ENCODE data around the gene STX18.

STX18 gene

GRCh38 chr4:4377732-4378460, 164.0 kb downstream of the STX18 start:
- DNase-seq (ENCODE audit: low spot score), result no peak

DNA sequence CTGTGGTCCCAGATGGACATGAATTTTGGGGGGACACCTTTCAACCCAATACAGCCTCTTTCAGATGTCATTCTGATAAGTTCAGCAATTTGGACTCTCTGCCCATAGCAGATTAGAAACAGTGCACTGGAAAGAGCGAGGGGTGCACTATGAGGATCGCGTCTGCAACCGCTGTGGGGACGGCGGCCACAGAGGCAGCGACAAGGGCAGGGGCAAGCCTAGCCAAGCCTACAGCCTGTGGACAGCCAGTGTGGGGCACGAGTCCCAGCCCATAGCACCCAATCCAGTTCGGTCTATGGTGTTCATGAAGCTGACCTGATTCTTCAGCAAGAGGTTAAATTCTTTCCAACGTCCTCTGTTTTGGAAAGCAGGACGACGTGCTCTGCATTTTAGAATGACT, 164.7 kb downstream of the STX18 start:
- no peak for DNase-seq (ENCODE audit: low spot score)

DNA sequence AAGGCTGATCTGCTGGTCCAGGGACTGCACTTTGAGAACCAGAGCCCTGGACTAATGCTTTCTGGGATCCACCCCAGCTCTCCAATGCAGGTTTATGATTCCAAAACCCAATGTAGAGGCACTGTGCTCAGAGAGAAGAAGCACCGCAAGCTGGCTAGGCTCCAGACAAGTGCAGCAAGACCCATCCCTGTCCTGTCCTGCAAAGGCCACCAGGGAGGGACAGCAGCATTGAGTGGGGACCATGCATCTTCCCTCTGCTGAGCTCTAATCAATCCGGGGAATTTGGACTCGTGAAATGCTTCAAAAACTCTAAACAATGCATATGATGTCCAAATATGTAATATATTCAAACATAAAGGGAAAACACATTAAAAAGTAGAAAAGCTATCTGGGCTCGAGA, 165.8 kb downstream of the STX18 start:
- DNase-seq (ENCODE audit: low spot score), result no peak

DNA sequence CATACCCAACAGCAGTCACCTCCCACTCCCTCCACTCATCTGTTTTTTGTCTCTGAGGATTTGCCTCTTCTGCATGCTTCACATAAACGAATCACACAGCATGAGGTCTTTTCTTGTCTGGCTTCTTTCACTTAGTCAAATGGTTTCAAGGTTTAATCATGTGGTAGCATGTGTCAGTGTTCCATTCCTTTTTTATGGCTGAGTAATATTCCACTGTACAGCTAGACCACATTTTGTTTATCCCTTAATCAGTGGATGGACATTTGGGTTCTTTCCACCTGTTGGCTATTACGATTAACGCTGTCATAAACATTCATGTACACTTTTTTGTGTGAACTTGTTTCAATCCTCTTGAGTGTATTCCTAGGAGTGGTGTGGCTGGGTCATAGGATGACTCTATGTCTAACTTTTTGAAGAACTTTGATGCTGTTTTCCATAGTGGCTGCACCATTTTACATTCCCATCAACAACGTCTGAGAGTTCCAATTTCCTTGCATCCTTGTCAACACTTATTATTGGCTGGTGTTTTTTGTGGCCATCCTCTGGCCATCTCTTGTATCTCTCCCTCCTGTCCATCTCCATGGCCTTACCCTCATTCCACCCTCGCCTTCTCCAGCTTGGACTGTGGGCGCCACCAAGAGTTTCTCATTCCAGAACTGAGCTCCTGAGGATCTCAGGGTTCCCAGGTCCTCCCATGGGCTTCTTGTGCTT, 167.3 kb downstream of the STX18 start:
- no peak for DNase-seq (ENCODE audit: low spot score)
